PC-9 (cell line): ENCODE measurements around the gene CPEB1.

Experiments
- EZH2 ChIP-seq: fragments of 200-600 bp; sonication (generic); IDR thresholded peaks from 2 replicates; pipeline ENCODE4 v1.8.0; 2017; ENCODE audit warnings: antibody characterized with exemption, low read depth
- TF ChIP-seq, protein P1 (sequence below): fragments of 200-600 bp; sonication (generic); conservative IDR thresholded peaks from 2 replicates; pipeline ENCODE4 v1.6.1; 2017; ENCODE audit warnings: mixed run types, antibody characterized with exemption, mild to moderate bottlenecking, moderate library complexity

DNA sequence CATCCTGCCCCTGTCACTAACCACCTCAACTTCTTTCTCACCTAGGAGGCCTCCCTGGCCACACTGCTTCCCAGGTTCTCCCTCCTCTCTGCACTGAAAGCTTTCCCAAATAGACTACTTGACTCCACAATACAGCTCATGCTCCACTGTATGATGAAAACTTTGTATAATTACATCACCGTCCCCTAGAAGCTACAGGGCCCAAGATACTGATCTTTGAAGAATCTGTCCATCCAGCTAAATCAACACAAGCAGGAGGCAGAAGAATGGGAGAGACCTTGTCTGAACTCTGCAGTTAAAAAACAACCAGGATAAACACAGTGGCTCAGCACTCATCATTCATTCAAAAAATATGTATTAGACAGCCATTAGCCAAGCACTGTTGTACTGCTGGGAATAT lies 80.5 kb downstream of the CPEB1 start:
- TF ChIP-seq, protein P1, sequence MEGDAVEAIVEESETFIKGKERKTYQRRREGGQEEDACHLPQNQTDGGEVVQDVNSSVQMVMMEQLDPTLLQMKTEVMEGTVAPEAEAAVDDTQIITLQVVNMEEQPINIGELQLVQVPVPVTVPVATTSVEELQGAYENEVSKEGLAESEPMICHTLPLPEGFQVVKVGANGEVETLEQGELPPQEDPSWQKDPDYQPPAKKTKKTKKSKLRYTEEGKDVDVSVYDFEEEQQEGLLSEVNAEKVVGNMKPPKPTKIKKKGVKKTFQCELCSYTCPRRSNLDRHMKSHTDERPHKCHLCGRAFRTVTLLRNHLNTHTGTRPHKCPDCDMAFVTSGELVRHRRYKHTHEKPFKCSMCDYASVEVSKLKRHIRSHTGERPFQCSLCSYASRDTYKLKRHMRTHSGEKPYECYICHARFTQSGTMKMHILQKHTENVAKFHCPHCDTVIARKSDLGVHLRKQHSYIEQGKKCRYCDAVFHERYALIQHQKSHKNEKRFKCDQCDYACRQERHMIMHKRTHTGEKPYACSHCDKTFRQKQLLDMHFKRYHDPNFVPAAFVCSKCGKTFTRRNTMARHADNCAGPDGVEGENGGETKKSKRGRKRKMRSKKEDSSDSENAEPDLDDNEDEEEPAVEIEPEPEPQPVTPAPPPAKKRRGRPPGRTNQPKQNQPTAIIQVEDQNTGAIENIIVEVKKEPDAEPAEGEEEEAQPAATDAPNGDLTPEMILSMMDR = no peak
- no peak for TF ChIP-seq EZH2
